Type B pancreatic cell (in vitro differentiated cells): ENCODE data around the gene SP140. TPM values are rescaled to one million over a fixed set of nuclear protein-coding genes. Genes with fewer than 3 reads are reported as not detected.
"Not testable (repeated sequence)": the region's sequence is repeated elsewhere in the genome, so short reads cannot be mapped to it uniquely, and the experiment has no call there.

ENCODE experiments used
- DNase-seq: peaks from one replicate; pipeline ENCODE4 v3.0.0; 2021; ENCODE audit warnings: mixed read lengths; ENCODE audit not compliant: unreplicated experiment; ENCODE audit errors: extremely low spot score
- H3K27ac Mint-ChIP-seq: 2 replicates; pipeline ENCODE4 v1.8.0; 2021; ENCODE audit warnings: mild to moderate bottlenecking, mixed read lengths
- H3K27me3 Mint-ChIP-seq: 2 replicates; pipeline ENCODE4 v1.8.0; 2021; ENCODE audit warnings: mixed read lengths
- H3K36me3 Mint-ChIP-seq: 2 replicates; pipeline ENCODE4 v1.8.0; 2021; ENCODE audit warnings: mixed read lengths
- H3K4me1 Mint-ChIP-seq: one replicate; pipeline ENCODE4 v1.8.0; 2021; ENCODE audit warnings: mixed read lengths; ENCODE audit not compliant: unreplicated experiment
- H3K4me3 Mint-ChIP-seq: 2 replicates; pipeline ENCODE4 v1.8.0; 2021; ENCODE audit warnings: mild to moderate bottlenecking, mixed read lengths
- H3K9me3 Mint-ChIP-seq: 2 replicates; pipeline ENCODE4 v1.8.0; 2021; ENCODE audit warnings: mixed read lengths
- CTCF ChIP-seq: fragments of 200-600 bp; sonication (generic); conservative IDR thresholded peaks from 2 replicates; pipeline ENCODE4 v1.5.0; 2021; ENCODE audit warnings: antibody characterized with exemption, mild to moderate bottlenecking
- total RNA-seq: library from RNA; stranded (reverse); gene quantifications from 2 replicates; pipeline ENCODE4 v1.2.1, GENCODE V29; 2021; ENCODE audit warnings: low replicate concordance

Gene SP140
- total RNA-seq, 1 donor from 2014 or later: 0.97 TPM

- TF ChIP-seq CTCF: no peak
- Mint-ChIP-seq H3K27me3 (no peaks in the 10 kb centered on the region), H3K4me1 (no peaks in the 10 kb centered on the region), H3K27ac (no peak overlapping the region), H3K36me3 (no peaks in the 10 kb centered on the region), H3K4me3 (no peak overlapping the region), H3K9me3 (no peaks in the 10 kb centered on the region)
- DNase-seq: no peak
Measured at GRCh38 chr2:230307485-230307884, 81.9 kb downstream of the SP140 start.

GRCh38 chr2:230308402-230309000, 83.0 kb downstream of the SP140 start:
- no peaks in the 10 kb centered on the region for H3K27me3 Mint-ChIP-seq
- H3K27ac Mint-ChIP-seq: no peak overlapping the region
- no peak for DNase-seq
- no peaks in the 10 kb centered on the region for H3K9me3 Mint-ChIP-seq
- no peak overlapping the region for H3K4me3 Mint-ChIP-seq
- no peaks in the 10 kb centered on the region for H3K36me3 Mint-ChIP-seq
- TF ChIP-seq CTCF: no peak
- H3K4me1 Mint-ChIP-seq: no peaks in the 10 kb centered on the region

- not testable (repeated sequence) for H3K4me1 Mint-ChIP-seq, H3K27ac Mint-ChIP-seq, H3K4me3 Mint-ChIP-seq, H3K27me3 Mint-ChIP-seq, H3K9me3 Mint-ChIP-seq, DNase-seq, H3K36me3 Mint-ChIP-seq
Measured at GRCh38 chr2:230310792-230311191, 85.3 kb downstream of the SP140 start.

GRCh38 chr2:230311634-230312033, 86.1 kb downstream of the SP140 start:
- DNase-seq, H3K36me3 Mint-ChIP-seq, H3K27me3 Mint-ChIP-seq, H3K4me1 Mint-ChIP-seq, H3K9me3 Mint-ChIP-seq, H3K27ac Mint-ChIP-seq, H3K4me3 Mint-ChIP-seq: not testable (repeated sequence)

GRCh38 chr2:230312638-230313037, 87.1 kb downstream of the SP140 start:
- no peak for TF ChIP-seq CTCF
- Mint-ChIP-seq H3K36me3 (no peaks in the 10 kb centered on the region), H3K27me3 (no peaks in the 10 kb centered on the region), H3K4me1 (no peaks in the 10 kb centered on the region), H3K4me3 (no peak overlapping the region), H3K9me3 (no peaks in the 10 kb centered on the region), H3K27ac (no peak overlapping the region)
- DNase-seq: no peak

- TF ChIP-seq CTCF: no peak
- H3K36me3 Mint-ChIP-seq: no peaks in the 10 kb centered on the region
- no peak overlapping the region for H3K4me3 Mint-ChIP-seq
- H3K27ac Mint-ChIP-seq: no peak overlapping the region
- no peak for DNase-seq
- H3K4me1 Mint-ChIP-seq: no peaks in the 10 kb centered on the region
- peaks cover under 1% of the 10 kb centered on the region for H3K27me3 Mint-ChIP-seq
- H3K9me3 Mint-ChIP-seq: peaks cover under 1% of the 10 kb centered on the region
Measured at GRCh38 chr2:230317366-230317765, 91.8 kb downstream of the SP140 start.
